H1 (cell line): ENCODE data around the gene PPP4R4.
"Not testable (repeated sequence)": the region's sequence is repeated elsewhere in the genome, so short reads cannot be mapped to it uniquely, and the experiment has no call there.

Experiments
- JUND ChIP-seq: IDR thresholded peaks from 2 replicates; pipeline ENCODE4 v1.6.1; 2011; ENCODE audit warnings: mild to moderate bottlenecking, improper control_type of control experiment, low read length
- KDM1A ChIP-seq: fragments of 200-600, 300-600 bp; sonication (generic); IDR thresholded peaks from 2 replicates; pipeline ENCODE4 v1.7.1; 2016; ENCODE audit warnings: mild to moderate bottlenecking, low read length, borderline replicate concordance
- MAFK ChIP-seq: IDR thresholded peaks from 2 replicates; pipeline ENCODE4 v1.6.1; 2012; ENCODE audit warnings: low read depth, mild to moderate bottlenecking, improper control_type of control experiment, low read length
- NRF1 ChIP-seq: IDR thresholded peaks from 2 replicates; pipeline ENCODE4 v1.6.1; 2011; ENCODE audit warnings: mild to moderate bottlenecking, low read depth, low read length, improper control_type of control experiment
- POLR2AphosphoS5 ChIP-seq: IDR thresholded peaks from 2 replicates; pipeline ENCODE4 v1.6.1; 2011; ENCODE audit warnings: low read depth, low read length
- SP1 ChIP-seq: IDR thresholded peaks from 2 replicates; pipeline ENCODE4 v1.6.1; 2011; ENCODE audit warnings: low read depth, low read length
- TF ChIP-seq, protein P1 (sequence below), 3 experiments: IDR thresholded peaks; 1 replicate in 2 of 3; 2 replicates in 1 of 3; pipeline versions ENCODE4 v1.5.1 to v1.6.1; 2011; ENCODE audit warnings: low read length in 3 of 3, mild to moderate bottlenecking in 3 of 3, inconsistent platforms in 2 of 3, low read depth in 1 of 3, moderate library complexity in 1 of 3; ENCODE audit not compliant: insufficient read depth in 1 of 3; ENCODE audit errors: control extremely low read depth in 1 of 3

DNA sequence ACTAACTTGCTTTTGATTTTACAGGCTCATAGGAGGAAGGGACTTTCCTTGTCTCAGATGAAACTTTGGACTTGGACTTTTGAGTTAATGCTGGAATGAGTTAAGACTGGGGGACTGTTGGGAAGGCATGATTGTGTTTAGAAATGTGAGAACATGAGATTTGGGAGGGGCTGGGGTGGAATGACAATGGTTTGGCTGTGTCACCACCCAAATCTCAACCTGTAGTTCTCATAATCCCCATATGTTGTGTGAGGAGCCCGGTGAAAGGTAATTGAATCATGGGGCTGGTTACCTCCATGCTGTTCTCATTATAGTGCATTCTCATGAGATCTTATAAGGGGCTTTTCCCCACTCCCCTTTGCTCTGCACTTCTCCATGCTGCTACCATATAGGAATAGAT, 18.0 kb upstream of the PPP4R4 start:
- TF ChIP-seq JUND, MAFK, KDM1A, NRF1, SP1, POLR2AphosphoS5: not testable (repeated sequence)
- TF ChIP-seq, protein P1, sequence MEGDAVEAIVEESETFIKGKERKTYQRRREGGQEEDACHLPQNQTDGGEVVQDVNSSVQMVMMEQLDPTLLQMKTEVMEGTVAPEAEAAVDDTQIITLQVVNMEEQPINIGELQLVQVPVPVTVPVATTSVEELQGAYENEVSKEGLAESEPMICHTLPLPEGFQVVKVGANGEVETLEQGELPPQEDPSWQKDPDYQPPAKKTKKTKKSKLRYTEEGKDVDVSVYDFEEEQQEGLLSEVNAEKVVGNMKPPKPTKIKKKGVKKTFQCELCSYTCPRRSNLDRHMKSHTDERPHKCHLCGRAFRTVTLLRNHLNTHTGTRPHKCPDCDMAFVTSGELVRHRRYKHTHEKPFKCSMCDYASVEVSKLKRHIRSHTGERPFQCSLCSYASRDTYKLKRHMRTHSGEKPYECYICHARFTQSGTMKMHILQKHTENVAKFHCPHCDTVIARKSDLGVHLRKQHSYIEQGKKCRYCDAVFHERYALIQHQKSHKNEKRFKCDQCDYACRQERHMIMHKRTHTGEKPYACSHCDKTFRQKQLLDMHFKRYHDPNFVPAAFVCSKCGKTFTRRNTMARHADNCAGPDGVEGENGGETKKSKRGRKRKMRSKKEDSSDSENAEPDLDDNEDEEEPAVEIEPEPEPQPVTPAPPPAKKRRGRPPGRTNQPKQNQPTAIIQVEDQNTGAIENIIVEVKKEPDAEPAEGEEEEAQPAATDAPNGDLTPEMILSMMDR (IDR thresholded peaks at IDR 0.05; ENCODE audit: control extremely low read depth in 1 of 3, insufficient read depth in 1 of 3, low read depth in 1 of 3, low read length in 3 of 3), result not testable (repeated sequence)
